PC-3 (cell line): ENCODE results near the gene FZR1. TPM values are rescaled to one million over a fixed set of nuclear protein-coding genes. Genes with fewer than 3 reads are reported as not detected.

Experiments
- ATAC-seq: fragments of 200-7000 bp; cut with Tn5 transposase; 2 replicates; pipeline ENCODE4 v1.9.1; 2020; ENCODE audit warnings: mild to moderate bottlenecking, moderate library complexity
- BruUV-seq: library from RNA; stranded (reverse); fragments of 400-500 nt; replicated peaks from 2 replicates; lab custom pipeline; 2021; lab: Mats Ljungman, UMichigan
- CTCF ChIA-PET: fragments of 300-600 bp; sonication (Branson Sonifier 250); formaldehyde crosslinking; loops from one replicate; lab custom pipeline; 2022; ENCODE audit warnings: antibody characterized with exemption; lab: Charles Lee
- POLR2A ChIA-PET: fragments of 300-600 bp; sonication (Branson Sonifier 250); formaldehyde crosslinking; loops from one replicate; lab custom pipeline; 2022; ENCODE audit warnings: antibody characterized with exemption; ENCODE audit not compliant: unreplicated experiment; lab: Charles Lee
- DNase-seq: peaks from one replicate; pipeline ENCODE4 v3.0.0-alpha.2; 2015
- H2AFZ ChIP-seq: fragments of 300-600 bp; sonication (generic); 2 replicates; pipeline ENCODE4 v1.6.0; 2016; ENCODE audit warnings: antibody characterized with exemption, low read length
- H3F3A ChIP-seq: fragments of 300-600 bp; sonication (generic); one replicate; pipeline ENCODE4 v1.6.0; 2017; ENCODE audit warnings: antibody characterized with exemption, low read length, control low read depth, mild to moderate bottlenecking; ENCODE audit not compliant: unreplicated experiment
- H3K27ac ChIP-seq: fragments of 300-600 bp; sonication (generic); 2 replicates; pipeline ENCODE4 v1.5.1; 2016; ENCODE audit warnings: mild to moderate bottlenecking, low read length
- H3K27me3 ChIP-seq: fragments of 300-600 bp; sonication (generic); 2 replicates; pipeline ENCODE4 v1.6.1; 2016; ENCODE audit warnings: low read length, mixed read lengths
- H3K36me3 ChIP-seq: fragments of 300-600 bp; sonication (generic); 2 replicates; pipeline ENCODE4 v1.6.1; 2016; ENCODE audit warnings: low read depth, mixed run types, low read length, mixed read lengths
- H3K4me1 ChIP-seq: fragments of 300-600 bp; sonication (generic); 2 replicates; pipeline ENCODE4 v1.5.1; 2016; ENCODE audit warnings: low read length; ENCODE audit not compliant: insufficient read depth
- H3K4me2 ChIP-seq: fragments of 300-600 bp; sonication (generic); 2 replicates; pipeline ENCODE4 v1.6.0; 2016; ENCODE audit warnings: low read length
- H3K4me3 ChIP-seq: fragments of 300-600 bp; sonication (generic); 2 replicates; pipeline ENCODE4 v1.5.1; 2016; ENCODE audit warnings: mild to moderate bottlenecking, low read length, mixed read lengths
- H3K79me2 ChIP-seq: fragments of 300-600 bp; sonication (generic); 2 replicates; pipeline ENCODE4 v1.6.1; 2017; ENCODE audit warnings: low read length, mixed read lengths
- H3K9ac ChIP-seq: fragments of 300-600 bp; sonication (generic); 2 replicates; pipeline ENCODE4 v1.6.0; 2016; ENCODE audit warnings: mild to moderate bottlenecking, low read length
- H3K9me2 ChIP-seq: fragments of 300-600 bp; sonication (generic); replicated peaks from 2 replicates; pipeline ENCODE4 v1.6.1; 2016; ENCODE audit warnings: mixed run types, low read length, mixed read lengths
- H3K9me3 ChIP-seq: fragments of 300-600 bp; sonication (generic); 2 replicates; pipeline ENCODE4 v1.6.1; 2016; ENCODE audit warnings: low read length, mixed read lengths
- H4K20me1 ChIP-seq: fragments of 300-600 bp; sonication (generic); 2 replicates; pipeline ENCODE4 v1.6.1; 2016; ENCODE audit warnings: low read length, mixed read lengths
- EZH2 ChIP-seq: fragments of 300-600 bp; sonication (generic); IDR thresholded peaks from one replicate; pipeline ENCODE4 v1.6.1; 2017; ENCODE audit warnings: antibody characterized with exemption, mild to moderate bottlenecking, low read length; ENCODE audit not compliant: unreplicated experiment
- EZH2phosphoT487 ChIP-seq: fragments of 300-600 bp; sonication (generic); IDR thresholded peaks from 2 replicates; pipeline ENCODE4 v1.6.1; 2018; ENCODE audit warnings: mild to moderate bottlenecking, antibody characterized with exemption, low read length, borderline replicate concordance
- intact Hi-C: fragments of 100-400 bp; cut with micrococcal nuclease; formaldehyde crosslinking; loops from 2 replicates; pipeline ENCODE4 v1.9.0; 2023
- total RNA-seq: library from RNA; depleted of rRNA; stranded (reverse); fragments of >200 nt; gene quantifications from 2 replicates; pipeline ENCODE4 v1.2.3, GENCODE V29; 2014
- TF ChIP-seq, protein P1 (sequence below): fragments of 300-600 bp; sonication (generic); conservative IDR thresholded peaks from 2 replicates; pipeline ENCODE4 v1.5.1; 2017; ENCODE audit warnings: antibody characterized with exemption, low read depth, mild to moderate bottlenecking, low read length

Gene FZR1
- total RNA-seq, 1 experiment from 2014 or later, result 53.6 TPM

DNA sequence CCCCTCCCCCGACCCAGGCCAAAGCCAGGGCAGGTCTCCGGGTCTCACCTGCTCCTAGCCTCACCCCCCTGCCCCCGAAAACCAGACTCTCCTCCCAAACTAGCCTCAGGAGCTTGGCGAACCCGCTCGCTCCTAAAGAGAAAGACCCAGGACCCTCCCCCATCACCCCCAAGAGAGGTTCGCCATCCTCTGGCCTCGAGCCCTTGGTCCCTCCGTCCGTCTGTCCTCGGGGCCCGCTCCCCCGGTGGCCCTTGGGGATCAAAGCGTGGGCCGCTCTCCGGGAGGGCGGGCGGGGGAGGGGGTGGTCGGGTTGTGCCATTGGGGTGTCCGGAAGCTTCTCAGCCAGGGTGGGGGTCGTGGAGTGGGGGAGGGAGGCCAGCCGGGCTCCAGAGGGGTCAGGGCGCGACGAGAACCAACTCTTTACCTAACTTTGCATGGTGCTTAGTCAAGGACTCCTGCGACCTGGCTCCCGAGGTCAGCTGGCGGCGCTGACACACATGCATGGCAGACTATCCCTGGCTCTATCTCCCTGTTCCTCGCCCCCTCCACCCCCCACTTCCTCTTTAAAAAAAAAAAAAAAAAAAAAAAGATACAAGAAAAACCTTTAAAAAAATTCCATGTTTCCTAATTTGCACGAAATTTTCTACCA lies 41.4 kb upstream of the FZR1 start:
- DNase-seq, result no peak
- H3K4me1 ChIP-seq, result no peaks in the 10 kb centered on the region
- ChIA-PET CTCF (no interaction called here), POLR2A (interaction anchor here (0.6 kb wide), 1 partner anchor 645 kb away, joined by 4 read pairs; the partner anchor contains the start of gene ZNF554)
- BruUV-seq, result no TSS peak
- intact Hi-C loops, result no loop called here
- no peak for ATAC-seq
- H3K79me2 ChIP-seq, result no peaks in the 10 kb centered on the region
- H3K9me3 ChIP-seq, result no peaks in the 10 kb centered on the region
- no peaks in the 10 kb centered on the region for H3K27me3 ChIP-seq
- no peaks in the 10 kb centered on the region for H3K36me3 ChIP-seq
- no peak overlapping the region for H3K27ac ChIP-seq
- H4K20me1 ChIP-seq, result no peaks in the 10 kb centered on the region
- no peak overlapping the region for H3K9ac ChIP-seq
- no peak overlapping the region for H3K4me3 ChIP-seq
- TF ChIP-seq, protein P1, sequence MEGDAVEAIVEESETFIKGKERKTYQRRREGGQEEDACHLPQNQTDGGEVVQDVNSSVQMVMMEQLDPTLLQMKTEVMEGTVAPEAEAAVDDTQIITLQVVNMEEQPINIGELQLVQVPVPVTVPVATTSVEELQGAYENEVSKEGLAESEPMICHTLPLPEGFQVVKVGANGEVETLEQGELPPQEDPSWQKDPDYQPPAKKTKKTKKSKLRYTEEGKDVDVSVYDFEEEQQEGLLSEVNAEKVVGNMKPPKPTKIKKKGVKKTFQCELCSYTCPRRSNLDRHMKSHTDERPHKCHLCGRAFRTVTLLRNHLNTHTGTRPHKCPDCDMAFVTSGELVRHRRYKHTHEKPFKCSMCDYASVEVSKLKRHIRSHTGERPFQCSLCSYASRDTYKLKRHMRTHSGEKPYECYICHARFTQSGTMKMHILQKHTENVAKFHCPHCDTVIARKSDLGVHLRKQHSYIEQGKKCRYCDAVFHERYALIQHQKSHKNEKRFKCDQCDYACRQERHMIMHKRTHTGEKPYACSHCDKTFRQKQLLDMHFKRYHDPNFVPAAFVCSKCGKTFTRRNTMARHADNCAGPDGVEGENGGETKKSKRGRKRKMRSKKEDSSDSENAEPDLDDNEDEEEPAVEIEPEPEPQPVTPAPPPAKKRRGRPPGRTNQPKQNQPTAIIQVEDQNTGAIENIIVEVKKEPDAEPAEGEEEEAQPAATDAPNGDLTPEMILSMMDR, result no peak
- TF ChIP-seq EZH2 (no peak), EZH2phosphoT487 (no peak)
- no peaks in the 10 kb centered on the region for H3K9me2 ChIP-seq
- H3F3A ChIP-seq, result no peaks in the 10 kb centered on the region
- no peak overlapping the region for H2AFZ ChIP-seq
- H3K4me2 ChIP-seq, result no peak overlapping the region

DNA sequence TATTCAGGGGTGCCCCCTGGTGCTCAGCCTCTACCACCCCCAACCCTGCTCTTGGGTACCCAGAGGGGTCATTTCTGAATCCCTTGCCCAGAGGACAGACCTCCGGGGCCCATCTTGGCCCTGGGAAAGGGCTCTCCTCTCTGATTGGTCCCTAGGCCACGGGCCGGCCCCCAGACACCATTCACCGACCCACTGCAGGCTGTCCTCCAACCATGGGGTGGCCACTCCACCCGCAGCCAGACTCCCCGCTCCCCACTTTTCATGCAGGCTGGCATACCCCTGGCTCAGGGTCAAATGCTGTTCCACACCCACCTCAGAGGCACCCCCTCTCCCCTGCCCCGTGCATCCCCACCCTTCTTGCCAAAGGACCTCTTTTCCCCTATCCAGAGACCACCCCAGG lies 40.6 kb upstream of the FZR1 start:
- no peaks in the 10 kb centered on the region for H3K27me3 ChIP-seq
- H2AFZ ChIP-seq, result no peak overlapping the region
- H3K9me3 ChIP-seq, result no peaks in the 10 kb centered on the region
- intact Hi-C loops, result no loop called here
- H3F3A ChIP-seq, result no peaks in the 10 kb centered on the region
- ChIA-PET CTCF (no interaction called here), POLR2A (no interaction called here)
- no peak overlapping the region for H3K4me3 ChIP-seq
- H3K36me3 ChIP-seq, result no peaks in the 10 kb centered on the region
- DNase-seq (no peak), ATAC-seq (no peak)
- no TSS peak for BruUV-seq
- H3K4me2 ChIP-seq, result no peak overlapping the region
- H3K79me2 ChIP-seq, result no peaks in the 10 kb centered on the region
- no peaks in the 10 kb centered on the region for H3K9me2 ChIP-seq
- no peak overlapping the region for H3K9ac ChIP-seq
- no peaks in the 10 kb centered on the region for H3K4me1 ChIP-seq
- no peak for TF ChIP-seq EZH2
- TF ChIP-seq, protein P1, result no peak
- no peak for TF ChIP-seq EZH2phosphoT487
- no peak overlapping the region for H3K27ac ChIP-seq
- no peaks in the 10 kb centered on the region for H4K20me1 ChIP-seq

DNA sequence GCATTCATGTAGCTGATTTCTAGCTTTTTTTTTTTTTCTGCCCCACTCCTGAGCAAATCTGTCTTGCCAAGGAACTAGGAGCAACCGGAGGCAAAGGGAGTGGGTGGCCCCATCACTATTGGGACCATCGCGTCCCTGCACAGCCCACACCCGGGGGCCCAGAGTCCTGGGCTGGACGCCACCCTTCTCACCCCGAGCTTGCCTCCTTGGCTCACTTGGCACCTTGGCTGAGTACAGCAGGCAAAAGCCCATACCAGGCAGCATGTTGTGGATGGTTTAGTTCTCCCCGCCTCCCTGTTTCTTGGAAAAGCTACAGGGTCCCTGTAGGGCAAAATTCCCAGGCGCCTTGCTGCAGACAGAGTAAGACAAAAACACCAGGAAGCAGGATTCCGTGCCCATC lies 39.5 kb upstream of the FZR1 start:
- no TSS peak for BruUV-seq
- H3K27ac ChIP-seq, result no peak overlapping the region
- ChIA-PET CTCF (no interaction called here), POLR2A (no interaction called here)
- H3K4me3 ChIP-seq, result no peak overlapping the region
- no peak overlapping the region for H2AFZ ChIP-seq
- H3K9me2 ChIP-seq, result no peaks in the 10 kb centered on the region
- DNase-seq, result no peak
- H3K79me2 ChIP-seq, result no peaks in the 10 kb centered on the region
- intact Hi-C loops, result no loop called here
- H3K4me2 ChIP-seq, result no peak overlapping the region
- no peaks in the 10 kb centered on the region for H3K9me3 ChIP-seq
- ATAC-seq, result no peak
- no peaks in the 10 kb centered on the region for H3K27me3 ChIP-seq
- TF ChIP-seq, protein P1, result no peak
- no peak for TF ChIP-seq EZH2phosphoT487
- no peak for TF ChIP-seq EZH2
- H3K4me1 ChIP-seq, result no peaks in the 10 kb centered on the region
- no peaks in the 10 kb centered on the region for H3F3A ChIP-seq
- no peaks in the 10 kb centered on the region for H4K20me1 ChIP-seq
- H3K9ac ChIP-seq, result no peak overlapping the region
- H3K36me3 ChIP-seq, result no peaks in the 10 kb centered on the region
